HG03108 (cell line): ENCODE data around the gene TUB.

Experiments
- ATAC-seq: cut with Tn5 transposase; IDR thresholded peaks from one replicate; pipeline ENCODE4 v1.9.1; 2021; ENCODE audit warnings: moderate library complexity; ENCODE audit not compliant: unreplicated experiment

The TUB gene

GRCh38 chr11:8080674-8081590, at the start of gene TUB:
Gene TUB, plus strand, starts transcription at chr11:8081211. Its CDS starts 300 bp downstream, at chr11:8081511.
- no peak for ATAC-seq

GRCh38 chr11:8031248-8032115, 49.5 kb upstream of the TUB start:
- ATAC-seq, result no peak

GRCh38 chr11:8032122-8032521, 48.9 kb upstream of the TUB start:
- no peak for ATAC-seq

GRCh38 chr11:8032576-8033304, 48.3 kb upstream of the TUB start:
- no peak for ATAC-seq

- ATAC-seq, result peak; percentile 51
These were observed 47.5 kb upstream of the TUB start for GRCh38 chr11:8033305-8034105.

- ATAC-seq, result no peak
These were observed 46.9 kb upstream of the TUB start for GRCh38 chr11:8034106-8034585.

- ATAC-seq, result no peak
These were observed 46.3 kb upstream of the TUB start for GRCh38 chr11:8034604-8035190.

GRCh38 chr11:8035200-8035855, 45.7 kb upstream of the TUB start:
- no peak for ATAC-seq

GRCh38 chr11:8036002-8036802, 44.8 kb upstream of the TUB start:
- ATAC-seq, result no peak

- no peak for ATAC-seq
These were observed 44.0 kb upstream of the TUB start for GRCh38 chr11:8036986-8037385.

- ATAC-seq, result no peak
These were observed 42.6 kb upstream of the TUB start for GRCh38 chr11:8038393-8038792.

GRCh38 chr11:8038811-8039529, 42.0 kb upstream of the TUB start:
- ATAC-seq, result no peak

- ATAC-seq, result no peak
These were observed 41.3 kb upstream of the TUB start for GRCh38 chr11:8039530-8040260.

- ATAC-seq, result no peak
These were observed 40.6 kb upstream of the TUB start for GRCh38 chr11:8040261-8040920.

- no peak for ATAC-seq
These were observed 40.1 kb upstream of the TUB start for GRCh38 chr11:8040921-8041285.

GRCh38 chr11:8041576-8041975, 39.4 kb upstream of the TUB start:
- no peak for ATAC-seq

GRCh38 chr11:8043756-8044155, 37.3 kb upstream of the TUB start:
- no peak for ATAC-seq
